SK-N-MC (cell line): Measurements from ENCODE around the gene BLM.
"Not testable (repeated sequence)": the region's sequence is repeated elsewhere in the genome, so short reads cannot be mapped to it uniquely, and the experiment has no call there.

Experiments
- DNase-seq: peaks from one replicate; pipeline ENCODE4 v3.0.0-alpha.2; 2011; ENCODE audit warnings: low read depth, low spot score
- H3K27ac ChIP-seq: fragments of 200-600 bp; sonication (generic); 2 replicates; pipeline ENCODE4 v1.5.1; 2016; ENCODE audit warnings: mixed run types
- H3K36me3 ChIP-seq: fragments of 200-600 bp; sonication (generic); 2 replicates; pipeline ENCODE4 v1.6.1; 2017; ENCODE audit warnings: antibody characterized with exemption, low read length, mixed read lengths; ENCODE audit not compliant: insufficient read depth
- H3K4me3 ChIP-seq: fragments of 200-600 bp; sonication (generic); 2 replicates; pipeline ENCODE4 v1.5.1; 2016
- H3K9ac ChIP-seq: fragments of 200-600 bp; sonication (generic); 2 replicates; pipeline ENCODE4 v1.8.0; 2017; ENCODE audit warnings: mixed run types, mixed read lengths; ENCODE audit not compliant: insufficient read length
- H3K9me3 ChIP-seq: fragments of 200-600 bp; sonication (generic); 2 replicates; pipeline ENCODE4 v1.6.1; 2017; ENCODE audit warnings: low read depth, mild to moderate bottlenecking, antibody characterized with exemption, low read length, moderate library complexity, mixed read lengths
- EZH2 ChIP-seq: fragments of 200-600 bp; sonication (generic); IDR thresholded peaks from one replicate; pipeline ENCODE4 v1.6.1; 2017; ENCODE audit warnings: antibody characterized with exemption
- FOXP2 ChIP-seq: optimal IDR thresholded peaks from 2 replicates; pipeline ENCODE3; 2011; ENCODE audit warnings: mild to moderate bottlenecking, moderate library complexity; ENCODE audit not compliant: insufficient read depth; ENCODE audit errors: extremely low read length, control extremely low read depth
- POLR2AphosphoS5 ChIP-seq: IDR thresholded peaks from 2 replicates; pipeline ENCODE4 v1.6.1; 2012; ENCODE audit warnings: mild to moderate bottlenecking, low read depth, low read length, borderline replicate concordance

The BLM gene

DNA sequence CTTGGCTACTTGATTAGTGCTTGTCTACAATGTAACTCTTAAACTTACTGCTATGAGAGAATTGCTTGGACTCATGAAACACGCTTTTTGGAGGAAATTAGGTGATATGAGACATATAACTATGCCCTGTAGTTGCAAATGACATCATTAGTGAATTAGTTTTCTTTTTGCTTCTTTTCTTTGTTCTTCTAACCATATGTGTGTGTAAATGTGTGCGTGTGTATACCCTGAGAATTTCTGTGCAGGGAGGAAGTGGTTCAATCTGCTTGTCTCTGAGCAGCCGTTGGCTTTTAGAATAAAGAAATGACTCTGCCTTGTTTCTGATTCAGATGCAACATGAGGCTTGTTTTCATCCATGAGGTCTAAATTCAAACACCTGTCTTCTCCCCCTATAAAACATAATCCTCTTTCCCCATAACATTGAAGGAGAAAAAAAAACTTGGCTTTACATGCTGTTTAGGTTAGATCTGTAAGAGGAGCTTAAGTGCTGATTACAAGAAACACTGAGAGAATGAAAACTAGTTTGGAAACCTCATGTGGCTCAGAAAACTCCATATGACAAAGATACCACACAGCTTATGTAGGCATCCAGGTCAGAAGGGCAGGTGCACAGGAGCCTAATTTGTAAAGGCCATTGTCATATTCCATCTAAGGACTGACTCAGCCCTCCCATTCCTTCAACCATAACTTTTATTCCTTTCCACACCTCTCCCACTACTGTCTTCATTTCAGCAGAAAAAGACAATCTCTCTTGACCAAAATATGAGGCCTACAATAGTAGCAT, 30.5 kb upstream of the BLM start:
- DNase-seq, result no peak
- no peaks in the 10 kb centered on the region for H3K9me3 ChIP-seq
- no peak overlapping the region for H3K9ac ChIP-seq
- H3K4me3 ChIP-seq, result no peak overlapping the region
- H3K36me3 ChIP-seq, result no peaks in the 10 kb centered on the region
- no peak overlapping the region for H3K27ac ChIP-seq
- no peak for TF ChIP-seq FOXP2
- TF ChIP-seq EZH2, result no peak
- TF ChIP-seq POLR2AphosphoS5, result no peak

DNA sequence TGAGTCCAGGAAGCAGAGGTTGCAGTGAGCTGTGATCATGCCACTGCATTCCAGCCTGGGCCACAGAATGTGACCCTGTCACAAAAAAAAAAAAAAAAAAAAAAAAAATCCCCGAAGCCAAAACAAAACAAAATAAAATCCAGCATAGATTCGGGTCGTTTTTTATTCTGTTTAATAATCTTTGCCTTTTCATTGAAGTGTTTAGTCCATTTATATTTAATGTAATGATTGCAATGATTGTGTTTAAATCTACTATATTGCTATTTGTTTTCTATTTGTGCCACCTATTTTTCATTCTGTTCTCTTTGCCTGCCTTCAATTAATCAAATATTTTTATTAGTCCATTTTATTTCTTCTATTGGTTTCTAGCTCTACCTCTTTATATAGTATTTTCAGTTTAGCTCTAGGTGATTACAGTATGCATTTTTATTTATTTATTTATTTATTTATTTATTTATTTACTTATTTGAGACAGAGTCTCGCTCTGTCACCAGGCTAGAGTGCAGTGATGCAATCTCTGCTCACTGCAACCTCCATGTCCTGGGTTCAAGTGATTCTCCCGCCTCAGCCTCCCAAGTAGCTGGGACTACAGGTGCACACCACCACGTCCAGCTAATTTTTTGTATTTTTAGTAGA, 27.7 kb upstream of the BLM start:
- not testable (repeated sequence) for H3K9ac ChIP-seq, H3K36me3 ChIP-seq, H3K9me3 ChIP-seq, DNase-seq, H3K4me3 ChIP-seq, H3K27ac ChIP-seq

DNA sequence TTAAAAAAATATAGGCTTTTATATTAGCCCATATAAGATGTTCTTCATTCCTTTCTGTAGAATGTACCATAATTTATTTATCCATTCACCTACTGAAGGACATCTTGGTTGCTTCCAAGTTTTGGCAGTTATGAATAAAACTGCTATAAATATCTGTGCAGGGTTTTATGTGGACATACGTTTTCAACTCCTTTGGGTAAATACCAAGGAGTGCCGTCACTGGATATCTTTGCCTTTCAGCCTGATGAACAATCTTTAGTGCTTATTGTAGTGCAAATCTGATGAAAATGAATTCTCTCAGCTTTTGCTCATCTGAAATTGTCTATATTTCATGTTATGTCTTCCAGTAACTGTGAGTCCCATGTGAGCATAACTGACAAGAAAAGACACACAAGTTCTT, 26.6 kb upstream of the BLM start:
- Histone ChIP-seq H3K9me3 (no peaks in the 10 kb centered on the region), H3K4me3 (no peak overlapping the region), H3K9ac (no peak overlapping the region), H3K36me3 (no peaks in the 10 kb centered on the region), H3K27ac (no peak overlapping the region)
- TF ChIP-seq FOXP2 (no peak), POLR2AphosphoS5 (no peak), EZH2 (no peak)
- no peak for DNase-seq

DNA sequence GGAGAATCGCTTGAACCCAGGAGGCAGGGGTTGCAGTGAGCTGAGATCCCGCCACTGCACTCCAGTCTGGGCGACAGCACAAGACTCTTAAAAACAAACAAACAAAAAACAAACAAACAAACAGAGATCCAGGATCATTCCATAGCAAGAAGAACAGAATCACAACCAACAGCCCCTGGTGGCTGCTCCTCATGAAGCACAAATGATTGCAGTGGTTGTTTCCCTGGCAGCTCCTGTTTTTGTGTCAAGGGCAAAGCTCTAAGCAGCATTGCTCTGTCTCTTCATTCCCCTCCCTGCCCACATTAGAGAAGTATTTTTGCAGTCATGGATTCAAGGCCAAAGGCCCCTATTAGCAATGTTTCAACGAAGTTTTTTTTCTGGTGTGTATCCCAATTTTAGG, 25.8 kb upstream of the BLM start:
- Histone ChIP-seq H3K9me3 (no peaks in the 10 kb centered on the region), H3K27ac (no peak overlapping the region), H3K4me3 (no peak overlapping the region), H3K36me3 (no peaks in the 10 kb centered on the region), H3K9ac (no peak overlapping the region)
- no peak for TF ChIP-seq EZH2
- no peak for TF ChIP-seq POLR2AphosphoS5
- no peak for TF ChIP-seq FOXP2
- DNase-seq, result no peak

DNA sequence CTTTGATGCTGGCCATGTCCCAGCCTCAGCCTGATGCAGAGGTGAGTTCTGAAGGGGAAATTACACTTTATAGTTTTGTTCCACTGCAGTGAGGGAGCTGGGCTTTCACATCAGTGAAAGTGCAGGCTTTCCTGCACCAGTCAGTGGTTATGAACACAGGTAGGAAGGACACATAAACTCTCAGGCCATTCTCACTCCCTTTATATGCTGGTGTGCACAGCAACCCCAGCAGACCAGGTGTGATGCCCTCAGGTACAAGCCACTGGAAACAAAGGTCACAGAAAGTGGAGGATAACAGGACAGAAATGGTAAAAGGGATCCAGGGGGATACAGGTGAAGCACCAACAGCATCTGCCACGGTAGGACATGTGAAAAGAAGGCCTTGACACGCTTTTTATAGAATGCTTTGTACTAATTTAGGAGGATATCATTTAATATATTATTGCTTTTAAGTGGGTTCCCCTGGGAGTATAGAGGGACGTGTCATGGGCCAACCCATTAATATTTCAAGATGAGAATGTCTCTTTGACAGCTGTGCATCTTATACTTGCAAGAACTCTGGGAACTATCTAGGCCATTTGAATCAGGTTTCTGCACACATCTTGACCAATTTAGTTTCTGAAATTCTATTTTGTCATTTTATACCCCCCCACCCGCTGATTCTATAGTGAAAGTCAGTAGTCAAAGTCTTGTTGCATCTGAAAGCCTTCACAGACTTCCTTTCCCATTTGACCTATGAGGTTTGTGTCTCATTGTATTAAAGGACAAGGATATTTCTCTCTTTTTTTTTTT, 25.0 kb upstream of the BLM start:
- no peaks in the 10 kb centered on the region for H3K36me3 ChIP-seq
- H3K9ac ChIP-seq, result no peak overlapping the region
- H3K4me3 ChIP-seq, result no peak overlapping the region
- no peak overlapping the region for H3K27ac ChIP-seq
- no peak for DNase-seq
- no peaks in the 10 kb centered on the region for H3K9me3 ChIP-seq
- no peak for TF ChIP-seq FOXP2
- no peak for TF ChIP-seq EZH2
- TF ChIP-seq POLR2AphosphoS5, result no peak

DNA sequence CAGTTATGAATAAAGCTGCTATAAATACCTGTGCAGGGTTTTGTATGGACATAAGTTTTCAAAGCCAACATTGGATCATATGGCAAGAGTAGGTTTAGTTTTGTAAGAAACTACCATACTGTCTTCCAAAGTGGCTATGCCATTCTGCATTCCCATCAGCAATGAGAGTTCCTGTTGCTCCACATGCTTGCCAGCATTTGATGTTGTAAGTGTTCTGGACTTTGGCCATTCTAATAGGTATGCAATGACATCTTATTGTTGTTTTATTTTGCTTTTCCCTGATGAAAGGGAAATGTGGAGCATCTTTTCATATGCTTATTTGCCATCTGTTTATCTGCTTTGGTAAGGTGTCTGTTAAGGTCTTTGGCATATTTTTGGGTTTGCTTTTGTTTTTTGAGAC, 22.2 kb upstream of the BLM start:
- Histone ChIP-seq H3K4me3 (no peak overlapping the region), H3K36me3 (no peaks in the 10 kb centered on the region), H3K9me3 (no peaks in the 10 kb centered on the region), H3K27ac (no peak overlapping the region), H3K9ac (no peak overlapping the region)
- TF ChIP-seq POLR2AphosphoS5, result no peak
- DNase-seq, result no peak

DNA sequence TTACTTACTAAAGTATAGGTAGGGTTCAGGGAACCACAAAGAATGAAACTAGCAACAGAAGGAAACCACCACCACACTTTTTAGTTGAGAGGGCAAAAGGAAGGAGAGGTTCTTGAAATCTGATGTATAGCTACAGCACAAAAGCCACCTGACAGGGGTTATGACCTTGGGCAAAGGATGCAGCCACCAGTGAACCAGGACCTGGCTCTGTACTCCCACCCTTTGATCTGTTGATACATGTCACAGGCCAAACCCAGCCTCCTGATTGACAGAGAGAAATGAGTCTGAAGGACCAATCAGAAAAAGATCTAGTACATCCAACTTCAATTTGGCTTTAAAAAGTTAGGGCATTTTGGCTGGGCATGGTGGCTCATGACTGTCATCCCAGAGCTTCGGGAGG, 20.0 kb upstream of the BLM start:
- Histone ChIP-seq H3K27ac (no peak overlapping the region), H3K9me3 (no peaks in the 10 kb centered on the region), H3K9ac (no peak overlapping the region), H3K36me3 (no peaks in the 10 kb centered on the region), H3K4me3 (no peak overlapping the region)
- TF ChIP-seq POLR2AphosphoS5 (no peak), EZH2 (no peak), FOXP2 (no peak)
- DNase-seq, result no peak

DNA sequence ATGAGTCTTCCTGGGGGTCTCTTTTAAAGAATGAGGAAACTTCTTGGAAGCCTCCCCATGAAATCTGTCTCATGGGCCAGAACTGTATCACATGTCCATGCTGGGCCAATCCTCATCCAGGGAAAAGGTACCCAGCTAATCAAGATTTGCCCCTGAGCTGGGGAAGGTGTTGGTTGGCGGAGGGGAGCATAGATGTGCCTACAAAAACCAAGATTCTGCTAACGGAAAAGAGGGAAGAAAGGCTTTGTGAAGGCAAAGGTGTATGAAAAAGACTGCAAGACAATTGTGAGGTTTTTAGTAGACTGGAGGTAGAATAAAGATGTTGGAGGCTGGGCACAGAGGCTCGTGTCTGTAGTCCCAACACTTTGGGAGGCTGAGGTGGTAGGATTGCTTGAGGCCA, 18.5 kb upstream of the BLM start:
- Histone ChIP-seq H3K9me3 (0 out of 2 replicates have a peak, but pooled peaks cover 6% of the 10 kb centered on the region), H3K4me3 (no peak overlapping the region), H3K36me3 (no peaks in the 10 kb centered on the region), H3K27ac (no peak overlapping the region), H3K9ac (no peak overlapping the region)
- DNase-seq, result no peak
- TF ChIP-seq POLR2AphosphoS5, result no peak

DNA sequence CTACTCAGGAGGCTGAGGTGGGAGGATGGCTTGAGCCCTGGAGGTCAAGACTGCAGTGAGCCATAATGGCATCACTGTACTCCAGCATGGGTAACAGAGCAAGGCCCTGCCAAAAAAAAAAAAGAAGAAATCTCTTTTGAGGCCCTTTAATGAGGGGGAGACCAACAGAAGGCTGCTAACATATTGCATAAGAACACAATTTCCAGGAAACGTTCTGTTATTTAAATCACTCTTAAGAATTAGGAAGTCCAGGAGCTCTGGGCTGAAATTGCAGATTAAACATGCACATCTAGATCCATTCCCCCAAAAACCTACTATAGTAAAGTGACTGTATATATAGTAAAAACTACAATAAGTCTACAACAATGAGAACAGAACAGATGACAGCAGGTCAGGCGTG, 16.1 kb upstream of the BLM start:
- no peak overlapping the region for H3K9ac ChIP-seq
- no peak overlapping the region for H3K27ac ChIP-seq
- TF ChIP-seq FOXP2 (no peak), POLR2AphosphoS5 (no peak), EZH2 (no peak)
- DNase-seq, result no peak
- 0 out of 2 replicates have a peak, but pooled peaks cover 7% of the 10 kb centered on the region for H3K9me3 ChIP-seq
- no peaks in the 10 kb centered on the region for H3K36me3 ChIP-seq
- no peak overlapping the region for H3K4me3 ChIP-seq
